Thoracic aorta (tissue), 2 donors: ENCODE data around the gene SEMA6D. TPM values are rescaled to one million over a fixed set of nuclear protein-coding genes. Genes with fewer than 3 reads are reported as not detected.

Experiments
- ATAC-seq: fragments of 150-250 bp; one replicate; pipeline ENCODE4 v1.8.0; 2017; ENCODE audit warnings: low read depth; ENCODE audit not compliant: insufficient number of reproducible peaks, low FRiP score
- DNase-seq: peaks from one replicate; pipeline ENCODE4 v3.0.0-alpha.2; 2020; ENCODE audit warnings: low spot score
- H3K27ac ChIP-seq, 2 donors: fragments of 200-600 bp; sonication (generic); 1 replicate in 1 of 2; 2 replicates in 1 of 2; pipeline ENCODE4 v1.5.1; 2016; ENCODE audit warnings: mild to moderate bottlenecking in 2 of 2, moderate library complexity in 2 of 2
- H3K27me3 ChIP-seq: fragments of 200-600 bp; sonication (generic); replicated peaks from 2 replicates; pipeline ENCODE4 v1.6.0; 2016; ENCODE audit warnings: mild to moderate bottlenecking; ENCODE audit not compliant: insufficient read depth
- H3K36me3 ChIP-seq: fragments of 200-600 bp; sonication (generic); one replicate; pipeline ENCODE4 v1.5.1; 2016
- H3K4me1 ChIP-seq, 2 donors: fragments of 200-600 bp; sonication (generic); 1 replicate in 1 of 2; 2 replicates in 1 of 2; pipeline versions ENCODE4 v1.5.1 to v1.6.0; 2016; ENCODE audit warnings: low read depth in 2 of 2, mild to moderate bottlenecking in 1 of 2; ENCODE audit not compliant: control insufficient read depth in 1 of 2
- H3K4me3 ChIP-seq: fragments of 200-600 bp; sonication (generic); 2 replicates; pipeline ENCODE4 v1.5.1; 2016; ENCODE audit warnings: mild to moderate bottlenecking
- H3K9me3 ChIP-seq: fragments of 200-600 bp; sonication (generic); 2 replicates; pipeline ENCODE4 v1.5.1; 2016
- CTCF ChIP-seq: fragments of 200-600 bp; sonication (generic); IDR thresholded peaks from one replicate; pipeline ENCODE4 v1.5.1; 2019; ENCODE audit warnings: antibody characterized with exemption
- total RNA-seq, 2 donors: library from RNA; depleted of rRNA; stranded (reverse); fragments of >200 nt; gene quantifications; one replicate each; pipeline versions ENCODE4 v1.1.0 to v1.2.3, GENCODE V29; 2016

The SEMA6D gene
- total RNA-seq, 2 donors from 2014 or later: 12.9 to 15.3 TPM

- Histone ChIP-seq H3K27ac (no peak overlapping the region), H3K36me3 (no peaks in the 10 kb centered on the region), H3K9me3 (no peaks in the 10 kb centered on the region), H3K4me3 (no peak overlapping the region), H3K4me1 (no peaks in the 10 kb centered on the region), H3K27me3 (no peaks in the 10 kb centered on the region)
- no peak for DNase-seq
- ATAC-seq: no peak
- no peak for TF ChIP-seq CTCF
These were observed 84.2 kb downstream of the SEMA6D start for GRCh38 chr15:47801522-47801921.

GRCh38 chr15:47802216-47802615 is 84.9 kb downstream of the SEMA6D start:
- Histone ChIP-seq H3K27ac (no peak overlapping the region), H3K4me1 (no peaks in the 10 kb centered on the region), H3K27me3 (no peaks in the 10 kb centered on the region), H3K9me3 (no peaks in the 10 kb centered on the region), H3K4me3 (no peak overlapping the region), H3K36me3 (no peaks in the 10 kb centered on the region)
- ATAC-seq (no peak), DNase-seq (no peak)
- no peak for TF ChIP-seq CTCF

GRCh38 chr15:47803767-47804166 is 86.5 kb downstream of the SEMA6D start:
- no peak for TF ChIP-seq CTCF
- no peaks in the 10 kb centered on the region for H3K9me3 ChIP-seq
- no peak overlapping the region for H3K27ac ChIP-seq
- no peaks in the 10 kb centered on the region for H3K36me3 ChIP-seq
- H3K27me3 ChIP-seq: no peaks in the 10 kb centered on the region
- H3K4me1 ChIP-seq: no peaks in the 10 kb centered on the region
- ATAC-seq (no peak), DNase-seq (no peak)
- H3K4me3 ChIP-seq: no peak overlapping the region

GRCh38 chr15:47804733-47805132 is 87.4 kb downstream of the SEMA6D start:
- no peak for TF ChIP-seq CTCF
- H3K4me3 ChIP-seq: no peak overlapping the region
- H3K27me3 ChIP-seq: no peaks in the 10 kb centered on the region
- no peaks in the 10 kb centered on the region for H3K4me1 ChIP-seq
- H3K9me3 ChIP-seq: no peaks in the 10 kb centered on the region
- no peak for DNase-seq
- H3K36me3 ChIP-seq: no peaks in the 10 kb centered on the region
- H3K27ac ChIP-seq: no peak overlapping the region
- ATAC-seq: no peak

- DNase-seq (no peak), ATAC-seq (no peak)
- H3K4me3 ChIP-seq: no peak overlapping the region
- no peaks in the 10 kb centered on the region for H3K36me3 ChIP-seq
- no peak overlapping the region for H3K27ac ChIP-seq
- TF ChIP-seq CTCF: no peak
- H3K27me3 ChIP-seq: no peaks in the 10 kb centered on the region
- no peaks in the 10 kb centered on the region for H3K4me1 ChIP-seq
- H3K9me3 ChIP-seq: no peaks in the 10 kb centered on the region
These were observed 88.7 kb downstream of the SEMA6D start for GRCh38 chr15:47806008-47806407.
